ENCODE measurements around the gene HCK.

GRCh38 chr20:32057656-32058184 lies 5.7 kb downstream of the HCK start:
- no peak for TF ChIP-seq GATA3 (IDR thresholded peaks at IDR 0.05; ENCODE audit: low read depth, low read length)
- no peak for TF ChIP-seq GATA2 (IDR thresholded peaks at IDR 0.05; ENCODE audit: low read depth, low read length)

Data from SH-SY5Y (cell line).